Nephron (organoid): ENCODE measurements around the gene PHC2.

Experiments used
- H3K27ac Mint-ChIP-seq, 3 experiments: 2 replicates each; pipeline ENCODE4 v1.8.0; 2020; ENCODE audit warnings: mixed read lengths in 3 of 3, mild to moderate bottlenecking in 2 of 3, moderate library complexity in 1 of 3
- H3K27me3 Mint-ChIP-seq: 2 replicates; pipeline ENCODE4 v1.8.0; 2021; ENCODE audit warnings: low read depth, mild to moderate bottlenecking, moderate library complexity, mixed read lengths
- H3K36me3 Mint-ChIP-seq: 2 replicates; pipeline ENCODE4 v1.8.0; 2020; ENCODE audit warnings: low read depth, mixed read lengths
- H3K4me1 Mint-ChIP-seq: 2 replicates; pipeline ENCODE4 v1.8.0; 2020; ENCODE audit warnings: mixed read lengths
- H3K4me3 Mint-ChIP-seq, 3 experiments: 2 replicates each; pipeline ENCODE4 v1.8.0; 2020; ENCODE audit warnings: mild to moderate bottlenecking in 3 of 3, mixed read lengths in 3 of 3, moderate library complexity in 2 of 3
- H3K9me3 Mint-ChIP-seq: 2 replicates; pipeline ENCODE4 v1.8.0; 2020; ENCODE audit warnings: mixed read lengths
- TF ChIP-seq, protein P1 (sequence below), 3 experiments: fragments of 200-600 bp; sonication (generic); IDR thresholded peaks; one replicate each; pipeline ENCODE4 v1.5.0; 2021; ENCODE audit warnings: antibody characterized with exemption in 3 of 3; ENCODE audit not compliant: unreplicated experiment in 3 of 3

The PHC2 gene

GRCh38 chr1:33373606-33374005 is 57.3 kb downstream of the PHC2 start:
- TF ChIP-seq, protein P1, sequence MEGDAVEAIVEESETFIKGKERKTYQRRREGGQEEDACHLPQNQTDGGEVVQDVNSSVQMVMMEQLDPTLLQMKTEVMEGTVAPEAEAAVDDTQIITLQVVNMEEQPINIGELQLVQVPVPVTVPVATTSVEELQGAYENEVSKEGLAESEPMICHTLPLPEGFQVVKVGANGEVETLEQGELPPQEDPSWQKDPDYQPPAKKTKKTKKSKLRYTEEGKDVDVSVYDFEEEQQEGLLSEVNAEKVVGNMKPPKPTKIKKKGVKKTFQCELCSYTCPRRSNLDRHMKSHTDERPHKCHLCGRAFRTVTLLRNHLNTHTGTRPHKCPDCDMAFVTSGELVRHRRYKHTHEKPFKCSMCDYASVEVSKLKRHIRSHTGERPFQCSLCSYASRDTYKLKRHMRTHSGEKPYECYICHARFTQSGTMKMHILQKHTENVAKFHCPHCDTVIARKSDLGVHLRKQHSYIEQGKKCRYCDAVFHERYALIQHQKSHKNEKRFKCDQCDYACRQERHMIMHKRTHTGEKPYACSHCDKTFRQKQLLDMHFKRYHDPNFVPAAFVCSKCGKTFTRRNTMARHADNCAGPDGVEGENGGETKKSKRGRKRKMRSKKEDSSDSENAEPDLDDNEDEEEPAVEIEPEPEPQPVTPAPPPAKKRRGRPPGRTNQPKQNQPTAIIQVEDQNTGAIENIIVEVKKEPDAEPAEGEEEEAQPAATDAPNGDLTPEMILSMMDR (IDR thresholded peaks at IDR 0.05; ENCODE audit: unreplicated experiment in 3 of 3) = no peak
- Mint-ChIP-seq H3K27ac (no peak overlapping the region), H3K9me3 (no peaks in the 10 kb centered on the region), H3K36me3 (peaks cover 27% of the 10 kb centered on the region), H3K27me3 (no peaks in the 10 kb centered on the region), H3K4me3 (no peak overlapping the region), H3K4me1 (peaks cover 21% of the 10 kb centered on the region)

GRCh38 chr1:33372677-33373076 is 58.2 kb downstream of the PHC2 start:
- Mint-ChIP-seq H3K4me1 (peaks cover 17% of the 10 kb centered on the region), H3K4me3 (no peak overlapping the region), H3K36me3 (peaks cover 27% of the 10 kb centered on the region), H3K27me3 (no peaks in the 10 kb centered on the region), H3K27ac (no peak overlapping the region), H3K9me3 (no peaks in the 10 kb centered on the region)
- TF ChIP-seq, protein P1 (IDR thresholded peaks at IDR 0.05; ENCODE audit: unreplicated experiment in 3 of 3) = no peak

DNA sequence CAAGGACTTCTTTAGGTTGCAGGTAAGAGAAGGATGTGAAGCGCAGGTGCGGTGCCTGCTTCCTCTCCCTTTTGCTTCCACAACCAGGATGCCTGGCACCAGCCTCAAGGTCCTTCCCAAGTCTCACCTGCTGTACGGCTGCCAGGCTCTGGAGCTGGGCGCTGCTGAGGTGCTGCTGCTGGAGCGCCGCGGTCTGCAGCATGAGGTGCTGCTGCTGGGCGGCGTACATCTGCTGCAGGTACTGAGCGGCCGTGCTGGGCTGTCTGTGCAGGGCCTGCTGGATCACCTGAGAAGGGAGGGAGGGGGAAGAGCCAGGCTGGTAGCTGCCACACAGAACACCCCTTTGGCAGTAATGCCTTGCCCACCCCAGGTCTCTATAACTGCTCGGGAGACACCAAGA is 58.7 kb downstream of the PHC2 start:
- TF ChIP-seq, protein P1 (IDR thresholded peaks at IDR 0.05; ENCODE audit: unreplicated experiment in 3 of 3) = no peak
- H3K9me3 Mint-ChIP-seq = no peaks in the 10 kb centered on the region
- peaks cover 19% of the 10 kb centered on the region for H3K4me1 Mint-ChIP-seq
- no peak overlapping the region for H3K27ac Mint-ChIP-seq
- H3K4me3 Mint-ChIP-seq = no peak overlapping the region
- peaks cover 27% of the 10 kb centered on the region for H3K36me3 Mint-ChIP-seq
- no peaks in the 10 kb centered on the region for H3K27me3 Mint-ChIP-seq

DNA sequence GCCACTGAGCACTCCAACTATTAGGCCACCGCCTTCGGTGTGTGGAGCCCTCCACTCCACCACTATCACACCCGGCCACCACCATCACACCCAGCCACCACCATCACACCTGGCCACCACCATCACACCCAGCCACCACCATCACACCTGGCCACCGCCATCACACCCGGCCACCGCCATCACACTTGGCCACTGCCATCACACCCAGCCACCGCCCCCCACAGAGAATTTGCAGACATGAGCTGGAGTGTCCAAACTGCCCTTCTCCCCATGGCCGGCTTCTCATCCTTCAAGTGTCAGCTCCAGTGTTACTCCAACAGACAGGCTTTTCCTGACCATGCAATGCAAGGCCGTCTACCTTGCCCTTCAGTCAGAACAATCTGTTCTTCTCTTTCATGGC is 59.6 kb downstream of the PHC2 start:
- Mint-ChIP-seq H3K27ac (no peak overlapping the region), H3K9me3 (no peaks in the 10 kb centered on the region), H3K4me3 (no peak overlapping the region), H3K4me1 (peaks cover 28% of the 10 kb centered on the region), H3K36me3 (peaks cover 27% of the 10 kb centered on the region), H3K27me3 (no peaks in the 10 kb centered on the region)
- TF ChIP-seq, protein P1 (IDR thresholded peaks at IDR 0.05; ENCODE audit: unreplicated experiment in 3 of 3) = no peak

GRCh38 chr1:33370827-33371226 is 60.1 kb downstream of the PHC2 start:
- Mint-ChIP-seq H3K4me3 (no peak overlapping the region), H3K27me3 (no peaks in the 10 kb centered on the region), H3K4me1 (peaks cover 33% of the 10 kb centered on the region), H3K9me3 (no peaks in the 10 kb centered on the region), H3K36me3 (peaks cover 27% of the 10 kb centered on the region), H3K27ac (no peak overlapping the region)
- TF ChIP-seq, protein P1 (IDR thresholded peaks at IDR 0.05; ENCODE audit: unreplicated experiment in 3 of 3) = no peak

DNA sequence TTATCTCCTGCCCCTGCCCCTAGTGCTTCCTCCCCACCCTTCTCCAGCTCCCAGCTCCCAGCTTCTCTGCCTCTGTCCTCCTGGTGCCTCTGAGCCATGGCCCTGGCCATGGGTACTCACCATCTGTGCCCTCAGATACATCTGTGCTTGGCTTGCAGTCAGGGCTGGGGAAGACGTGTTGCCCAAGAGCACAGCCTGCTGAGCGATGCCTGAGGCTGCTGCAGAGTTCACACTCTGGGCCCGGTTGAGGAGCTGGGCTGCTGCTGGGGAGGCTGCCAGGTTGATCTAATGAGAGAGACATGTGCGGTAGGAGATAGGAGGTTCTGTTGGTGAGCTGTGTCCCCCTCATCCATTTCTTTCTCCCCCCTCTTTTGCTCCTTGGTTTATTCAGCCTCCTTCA is 60.6 kb downstream of the PHC2 start:
- no peak overlapping the region for H3K4me3 Mint-ChIP-seq
- H3K27ac Mint-ChIP-seq = no peak overlapping the region
- TF ChIP-seq, protein P1 (IDR thresholded peaks at IDR 0.05; ENCODE audit: unreplicated experiment in 3 of 3) = no peak
- peaks cover 38% of the 10 kb centered on the region for H3K4me1 Mint-ChIP-seq
- no peaks in the 10 kb centered on the region for H3K27me3 Mint-ChIP-seq
- no peaks in the 10 kb centered on the region for H3K9me3 Mint-ChIP-seq
- H3K36me3 Mint-ChIP-seq = peaks cover 27% of the 10 kb centered on the region
